Endothelial cell of hepatic sinusoid (primary cell): Measurements from ENCODE around the gene CEND1.

Source experiments
- in situ Hi-C: cut with HindIII; loops from 2 replicates; pipeline ENCODE4 v1.10.0; 2017; ENCODE audit warnings: low sequenced_read_pairs

The CEND1 gene

DNA sequence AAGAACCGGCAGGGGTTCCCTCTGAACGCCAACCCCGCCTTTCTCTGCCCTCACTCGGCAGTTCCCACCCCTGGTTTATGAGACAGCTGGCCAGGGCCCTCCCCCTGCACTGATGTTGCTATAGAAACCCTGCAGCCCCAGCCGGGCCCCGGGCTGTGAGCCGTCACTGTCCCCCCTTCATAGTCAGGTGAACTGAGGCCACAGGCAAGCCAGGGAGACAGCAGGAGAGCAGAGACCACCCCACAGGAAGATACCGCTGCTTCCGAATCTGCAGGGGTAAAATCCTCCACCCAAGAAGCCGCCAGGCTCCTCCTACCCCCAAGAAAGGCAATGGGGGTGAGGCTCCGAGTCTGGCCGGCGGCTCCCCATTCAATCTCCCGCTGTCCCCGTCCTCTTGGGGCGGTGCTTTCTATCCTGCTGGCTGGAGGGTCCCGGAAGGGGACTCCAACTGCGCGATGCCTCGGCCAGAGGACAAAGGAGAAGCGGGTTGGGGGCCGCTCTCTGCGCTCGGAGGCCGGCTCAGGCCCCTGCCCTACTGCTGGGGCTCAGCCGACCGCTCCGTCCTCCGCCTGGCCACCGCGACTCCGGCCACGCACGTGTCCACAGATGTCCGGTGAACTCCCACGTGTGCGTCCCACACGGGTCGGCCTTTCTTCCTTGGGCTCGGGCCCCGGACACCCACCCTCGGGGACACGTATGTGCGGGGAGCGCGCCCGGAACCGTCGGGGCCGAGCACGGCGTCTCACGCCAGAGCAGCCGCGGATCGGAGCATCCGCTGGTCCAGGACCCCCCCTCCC, 7.6 kb upstream of the CEND1 start:
- in situ Hi-C loops = no loop called here

DNA sequence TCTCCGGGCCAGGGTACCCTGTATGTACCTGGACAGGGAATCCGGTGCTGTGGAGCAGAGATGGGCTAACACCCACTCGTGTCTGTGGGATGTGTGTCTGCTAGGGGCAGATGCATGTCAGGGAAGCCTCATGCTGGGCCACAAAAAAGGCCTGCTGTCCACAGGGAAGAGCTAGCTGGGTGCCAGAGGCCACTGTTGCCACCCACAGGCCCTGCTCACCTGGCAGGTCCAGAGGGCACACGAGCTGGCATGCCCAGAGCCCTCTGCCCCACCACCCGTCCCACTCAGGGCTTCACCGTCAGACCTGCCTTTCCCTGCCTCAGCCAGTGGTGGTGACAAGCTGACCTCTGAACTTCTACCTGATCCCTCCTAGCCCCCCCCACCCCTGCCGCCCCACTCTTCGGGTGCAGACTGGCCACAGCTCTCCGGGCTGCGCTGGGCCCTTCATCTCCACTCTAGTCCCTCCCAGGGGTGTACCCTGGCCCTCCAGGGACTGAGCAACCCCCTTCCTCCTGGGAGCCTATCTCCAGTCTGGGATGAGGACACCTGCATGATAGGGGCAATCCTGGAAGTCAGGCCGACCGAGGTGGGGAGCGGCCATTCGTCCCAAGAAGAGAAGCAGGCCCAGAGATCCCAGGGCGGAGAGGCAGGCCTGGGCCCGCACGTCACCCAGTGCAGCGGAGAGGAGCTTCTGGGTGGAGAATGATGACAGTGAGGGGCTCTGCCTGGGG, 6.8 kb upstream of the CEND1 start:
- in situ Hi-C loops = no loop called here

DNA sequence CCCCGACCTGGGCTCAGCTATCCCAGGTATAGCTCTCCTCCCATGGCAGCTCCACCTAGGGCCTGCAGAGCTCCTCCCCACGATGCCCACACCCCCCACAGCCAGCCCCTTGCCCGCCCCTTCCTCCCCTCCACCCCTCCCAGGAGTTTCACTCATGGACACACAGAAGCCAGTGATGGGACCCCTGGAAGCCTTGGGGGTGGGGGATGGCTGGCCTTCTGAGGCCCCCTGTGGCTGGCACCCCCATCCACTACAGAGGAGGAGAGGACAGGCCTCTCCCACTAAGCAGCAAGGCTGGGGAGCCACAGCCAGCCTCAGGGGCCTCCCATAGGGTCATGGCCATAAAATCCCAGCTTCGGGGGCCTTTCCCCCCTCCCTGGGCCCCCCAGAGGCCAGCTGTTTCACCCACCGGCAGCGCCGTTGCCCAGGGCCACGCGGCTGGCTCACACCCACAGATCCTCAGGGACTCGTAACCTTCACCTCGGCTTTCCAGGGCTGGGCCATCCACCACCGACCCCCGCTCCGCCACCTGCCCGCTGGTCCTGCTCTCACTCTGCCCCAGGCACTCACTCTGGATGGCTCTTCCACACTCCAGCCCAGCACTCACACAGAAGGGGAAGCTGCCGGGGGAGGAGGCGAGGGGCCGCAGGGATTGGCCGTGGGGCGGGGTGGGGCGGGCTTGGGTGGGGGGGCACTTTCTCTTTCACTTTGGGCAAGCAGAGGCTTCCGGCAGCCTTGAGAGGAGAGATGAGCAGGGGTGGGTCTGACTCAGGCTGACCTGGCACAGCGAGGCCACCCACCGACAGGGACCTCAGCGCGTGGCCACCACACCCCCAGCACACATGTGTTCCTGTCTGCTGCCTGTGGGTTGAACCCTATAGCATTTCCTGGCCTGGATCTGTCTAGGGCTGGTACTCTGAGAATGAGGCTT, 6.0 kb upstream of the CEND1 start:
- in situ Hi-C loops = no loop called here

- in situ Hi-C loops = no loop called here
Observed at GRCh38 chr11:794766-795633, 5.1 kb upstream of the CEND1 start.

GRCh38 chr11:794013-794765, 4.3 kb upstream of the CEND1 start:
- in situ Hi-C loops = no loop called here

- in situ Hi-C loops = no loop called here
Observed at GRCh38 chr11:793556-793955, 3.7 kb upstream of the CEND1 start.

GRCh38 chr11:792873-793272, 3.0 kb upstream of the CEND1 start:
- in situ Hi-C loops = no loop called here

DNA sequence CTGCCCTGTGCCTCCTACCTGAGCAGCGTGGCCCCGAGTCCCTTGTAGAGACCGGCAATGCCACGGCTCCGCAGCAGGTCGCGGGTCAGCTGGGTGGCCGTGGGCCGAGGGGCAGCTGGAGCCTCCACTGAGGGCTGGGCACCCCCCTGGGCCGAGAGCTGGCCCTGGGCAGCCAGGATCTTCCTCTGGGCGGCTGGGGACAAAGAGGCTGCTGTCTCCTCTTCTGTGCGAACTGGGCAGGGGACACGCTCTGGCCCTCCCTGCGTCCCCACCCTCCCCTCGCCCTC, 2.6 kb upstream of the CEND1 start:
- in situ Hi-C loops = no loop called here

DNA sequence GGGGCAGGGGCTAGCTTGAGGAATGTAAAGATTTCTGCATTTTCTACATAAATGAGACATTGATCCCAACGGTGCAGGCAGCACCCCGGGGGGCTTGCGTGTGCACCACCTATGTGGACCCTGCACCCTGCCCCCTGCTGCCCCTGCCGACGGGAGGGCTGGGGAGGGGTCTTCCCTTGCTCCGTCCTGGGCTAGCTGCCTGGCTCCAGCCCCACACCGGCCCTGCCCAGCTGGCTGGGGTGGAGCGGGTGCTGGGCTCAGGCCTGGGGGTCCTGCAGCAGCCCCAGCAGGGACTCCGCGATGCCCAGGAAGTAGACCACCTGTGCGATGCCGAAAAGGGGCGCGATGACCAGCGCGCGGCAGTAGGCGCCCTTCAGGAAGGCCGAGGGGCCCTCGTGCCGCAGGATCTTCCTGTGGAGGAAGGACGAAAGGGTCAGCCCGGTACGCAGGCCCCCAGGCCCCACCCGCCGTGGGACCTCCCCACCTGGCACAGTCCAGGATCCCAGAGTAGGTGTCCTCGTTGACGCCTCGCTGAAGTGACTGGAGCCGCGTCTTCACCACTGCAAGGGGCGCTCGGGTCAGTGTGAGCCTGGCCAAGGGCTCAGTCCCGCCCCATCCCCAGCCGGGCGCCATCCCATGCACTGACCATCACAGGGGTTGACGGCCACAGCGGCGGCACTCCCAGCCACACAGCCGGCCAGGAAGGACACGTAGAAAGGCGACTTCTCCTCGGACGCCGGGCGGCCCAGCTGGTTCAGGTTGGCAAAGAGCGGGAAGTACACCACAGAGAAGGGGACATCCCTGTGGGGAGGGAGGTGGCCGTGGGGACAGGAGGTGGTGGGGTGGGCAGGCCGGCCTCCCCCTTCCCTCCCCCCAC, 2.0 kb upstream of the CEND1 start:
- in situ Hi-C loops = no loop called here

DNA sequence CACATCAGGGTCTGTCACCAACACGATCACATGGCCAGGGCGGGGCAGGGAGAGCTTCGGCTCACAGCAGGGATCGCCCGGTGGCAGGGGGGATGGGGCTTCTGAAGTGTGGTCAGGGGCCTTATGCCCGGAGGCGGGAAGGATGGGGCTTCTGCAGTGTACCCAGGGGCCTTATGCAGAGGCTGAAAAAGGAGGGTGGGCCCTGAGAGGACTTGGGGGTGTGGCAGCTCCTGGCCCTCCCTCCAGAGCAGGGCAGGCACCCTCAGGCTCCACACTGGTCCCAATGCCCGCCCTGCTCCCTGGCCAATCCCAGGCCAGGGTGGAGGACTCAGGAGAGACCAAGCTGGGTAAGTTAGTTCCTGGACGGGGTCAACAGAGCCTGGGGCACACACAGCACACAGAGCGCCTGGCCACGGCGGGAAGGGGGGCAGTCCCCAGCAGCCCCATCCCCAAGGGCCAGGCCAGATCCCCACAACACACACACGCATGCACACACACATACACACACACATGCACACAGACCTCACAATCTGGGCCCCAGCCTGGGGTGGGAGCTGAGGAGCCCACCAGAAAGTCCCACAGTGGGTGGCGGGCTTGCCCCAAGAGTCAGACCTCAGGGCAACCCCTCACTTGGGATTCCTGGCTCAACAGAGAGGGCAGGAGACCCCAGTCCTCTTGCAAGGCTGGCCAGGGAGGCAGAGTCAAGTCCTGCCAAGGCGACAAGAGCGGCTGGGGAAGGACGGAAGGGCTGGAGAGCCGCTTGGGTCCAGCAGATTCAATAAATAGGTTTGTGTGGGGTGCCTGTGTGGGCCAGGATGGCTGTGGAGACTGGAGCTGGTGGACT, 1.1 kb upstream of the CEND1 start:
- in situ Hi-C loops = no loop called here

DNA sequence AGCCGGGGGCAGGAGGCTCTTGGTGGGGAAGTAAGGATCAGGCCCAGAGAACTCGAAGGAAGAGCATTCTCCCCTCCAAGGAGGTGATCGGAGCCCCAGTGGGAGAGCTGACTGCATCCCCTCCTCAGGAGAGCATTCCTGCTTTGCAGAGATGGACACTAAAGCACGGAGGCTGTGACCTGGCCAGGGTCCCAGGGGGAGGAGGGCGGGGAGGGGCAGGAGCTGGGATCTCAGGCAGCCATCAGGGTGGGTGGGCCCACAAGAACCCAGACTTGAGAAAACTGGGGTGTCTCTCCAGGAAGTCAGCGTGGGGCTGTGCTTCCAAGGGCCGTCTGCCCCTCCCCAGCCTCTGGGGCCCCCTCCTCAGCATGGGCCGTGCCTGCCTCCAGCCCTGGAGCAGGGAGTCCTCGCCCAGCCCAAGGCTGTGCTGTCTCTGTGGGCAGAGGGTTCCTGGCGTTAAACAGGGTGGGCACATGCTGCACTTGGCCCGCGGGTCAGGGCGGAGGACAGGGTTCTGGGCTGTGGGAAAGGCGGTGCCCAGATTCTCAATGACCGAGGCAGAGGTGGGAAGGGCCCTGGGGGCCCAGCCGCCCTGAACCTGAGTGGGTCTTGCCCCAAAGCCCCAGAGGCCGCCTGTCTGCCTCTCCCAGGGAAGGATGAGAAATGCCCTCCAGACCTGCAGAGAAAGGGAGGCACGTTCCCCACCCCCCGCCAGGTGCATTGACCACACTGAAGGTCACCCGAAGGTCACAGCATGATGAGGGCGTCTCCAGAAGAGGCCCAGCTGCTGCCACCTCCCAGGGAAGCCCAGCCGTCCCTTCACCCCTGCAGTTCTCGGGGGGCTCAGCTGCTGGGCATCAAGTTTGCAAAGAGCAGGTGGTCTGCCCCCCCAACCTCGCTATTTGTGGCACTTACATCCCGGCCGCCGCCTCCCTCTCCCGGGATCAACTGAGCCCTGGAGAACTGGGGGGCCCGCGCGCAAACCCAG, 643 bp downstream of the CEND1 start:
- in situ Hi-C loops = no loop called here

GRCh38 chr11:788009-788640, 1.8 kb downstream of the CEND1 start:
- in situ Hi-C loops = no loop called here

- in situ Hi-C loops = no loop called here
Observed at GRCh38 chr11:787084-787675, 2.7 kb downstream of the CEND1 start.

DNA sequence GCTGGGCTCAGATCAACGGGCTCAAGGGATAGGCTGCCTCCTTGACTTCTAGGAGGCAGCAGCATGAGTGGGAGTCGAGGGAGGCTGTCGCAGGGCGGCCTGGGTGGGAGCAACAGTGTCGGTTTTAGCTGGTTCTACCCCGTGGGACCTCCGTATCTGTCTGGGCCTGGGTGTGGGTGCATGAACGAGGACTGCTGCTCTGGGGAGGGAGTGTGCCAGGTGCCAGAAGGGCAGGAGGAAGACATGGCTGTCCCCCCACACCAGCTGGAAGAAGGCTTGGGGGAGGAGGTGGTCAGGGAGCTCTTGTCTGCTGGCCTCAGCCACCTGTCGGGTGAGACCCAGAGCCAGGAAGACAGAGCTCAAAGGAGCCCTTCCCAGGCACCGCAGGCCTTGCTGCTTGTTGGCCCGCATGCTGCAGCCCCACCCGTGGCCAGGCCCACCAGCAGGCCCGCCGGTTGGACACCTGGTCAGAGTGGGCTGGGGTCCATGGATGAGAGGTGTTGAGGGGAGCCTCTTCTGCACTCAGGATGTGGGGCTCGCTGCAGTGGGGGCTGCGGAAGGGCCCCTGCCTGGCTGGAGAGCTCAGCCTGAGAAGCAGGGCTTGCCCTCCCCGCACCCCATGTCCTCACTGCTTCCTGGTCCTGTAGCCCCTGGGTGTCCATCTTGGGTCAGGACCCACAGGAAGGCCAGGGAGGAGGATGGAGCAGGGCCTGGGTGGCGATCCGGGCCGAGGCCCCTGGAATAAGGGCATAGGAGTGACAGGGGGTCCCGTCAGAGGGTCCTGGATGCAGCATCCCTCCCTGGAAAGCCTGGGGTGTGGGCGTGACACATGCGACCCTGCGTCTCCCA, 3.4 kb downstream of the CEND1 start:
- in situ Hi-C loops = no loop called here

GRCh38 chr11:783581-784015, 6.3 kb downstream of the CEND1 start:
- in situ Hi-C loops = no loop called here
